A673 (cell line): ENCODE data around the gene RNF19B.

Experiments used
- CTCF ChIP-seq: fragments of 300-800, 200-600 bp; sonication (generic); conservative IDR thresholded peaks from 2 replicates; pipeline ENCODE4 v1.5.1; 2017; ENCODE audit warnings: low read depth, mild to moderate bottlenecking, antibody characterized with exemption, low read length, moderate library complexity, mixed read lengths
- EZH2 ChIP-seq: fragments of 200-600 bp; sonication (generic); IDR thresholded peaks from 2 replicates; pipeline ENCODE4 v1.6.1; 2017; ENCODE audit warnings: borderline replicate concordance, low read depth, mild to moderate bottlenecking, mixed read lengths, antibody characterized with exemption, low read length; ENCODE audit not compliant: poor library complexity, severe bottlenecking

- TF ChIP-seq CTCF: no peak
- TF ChIP-seq EZH2: no peak
These were observed 33.5 kb upstream of the RNF19B start for GRCh38 chr1:32998064-32998463.
